Activated CD4-positive, alpha-beta T cell treated with anti-CD3 and anti-CD28 coated beads, Interleukin-2, amount 50 U/mL, for 1 hour (primary cell): ENCODE data around the gene TEX13D.

Source experiments
- DNase-seq: peaks from one replicate; pipeline ENCODE4 v3.0.0-alpha.2; 2020

The TEX13D gene

GRCh38 chrX:124348885-124349453 is 16.5 kb downstream of the TEX13D start:
- DNase-seq, result no peak

- no peak for DNase-seq
These were observed 22.2 kb downstream of the TEX13D start for GRCh38 chrX:124354648-124355047.

GRCh38 chrX:124358800-124359383 is 26.4 kb downstream of the TEX13D start:
- no peak for DNase-seq

DNA sequence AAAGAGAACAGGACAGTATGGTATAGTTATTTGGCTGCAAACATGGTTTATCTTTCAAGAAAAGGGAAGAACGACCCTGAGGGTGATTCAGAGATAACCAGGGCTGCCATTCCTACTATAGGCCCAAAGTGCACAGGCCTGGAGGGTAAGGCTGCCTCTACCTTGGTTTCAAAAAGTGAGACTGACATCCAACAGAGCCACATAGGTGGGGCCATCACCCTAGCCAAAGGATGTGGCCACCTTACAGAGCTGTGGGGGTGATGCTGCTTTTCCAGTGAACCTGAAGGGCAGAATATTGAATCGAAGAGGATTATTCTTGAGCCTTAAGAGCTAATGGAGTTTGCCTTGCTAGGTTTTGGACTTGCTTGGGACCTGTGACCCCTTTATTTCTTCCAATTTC is 29.6 kb downstream of the TEX13D start:
- no peak for DNase-seq

DNA sequence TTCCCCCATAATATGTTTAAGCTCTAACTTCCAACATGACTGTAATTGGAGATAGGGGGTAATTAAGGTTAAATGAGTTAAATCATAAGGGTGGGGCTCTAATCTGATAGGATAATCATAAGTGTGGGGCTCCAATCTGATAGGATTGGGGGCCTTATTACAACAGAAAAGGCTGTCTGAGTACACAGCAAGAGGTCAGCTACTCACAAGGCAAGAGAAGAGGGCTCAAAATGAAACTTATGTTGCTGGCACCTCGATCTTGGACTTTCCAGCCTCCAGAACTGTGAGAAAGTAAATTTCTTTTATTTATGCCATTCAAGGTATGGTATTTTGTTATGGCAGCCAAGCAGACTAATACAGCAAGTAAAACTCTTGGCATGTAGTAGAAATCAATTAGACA is 30.3 kb downstream of the TEX13D start:
- no peak for DNase-seq

DNA sequence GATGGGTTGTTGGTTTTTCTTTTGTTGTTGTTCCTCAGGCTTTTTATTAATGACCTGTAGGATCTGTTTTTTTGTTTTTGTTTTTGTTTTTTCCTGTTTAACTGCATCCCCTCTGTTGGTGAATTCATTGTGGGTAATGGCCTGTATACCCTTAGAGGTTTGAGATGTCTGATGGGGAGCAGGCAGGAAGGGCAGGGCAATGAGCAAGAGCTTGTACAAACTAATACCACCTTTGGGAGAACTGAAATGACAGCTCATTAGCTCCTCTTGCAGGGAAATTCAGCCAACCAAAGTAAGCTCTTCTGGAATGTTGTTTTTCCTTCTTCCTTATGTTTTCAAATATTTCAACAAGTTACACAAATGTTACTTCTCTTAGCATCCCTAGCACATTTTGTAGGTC is 37.3 kb downstream of the TEX13D start:
- no peak for DNase-seq

DNA sequence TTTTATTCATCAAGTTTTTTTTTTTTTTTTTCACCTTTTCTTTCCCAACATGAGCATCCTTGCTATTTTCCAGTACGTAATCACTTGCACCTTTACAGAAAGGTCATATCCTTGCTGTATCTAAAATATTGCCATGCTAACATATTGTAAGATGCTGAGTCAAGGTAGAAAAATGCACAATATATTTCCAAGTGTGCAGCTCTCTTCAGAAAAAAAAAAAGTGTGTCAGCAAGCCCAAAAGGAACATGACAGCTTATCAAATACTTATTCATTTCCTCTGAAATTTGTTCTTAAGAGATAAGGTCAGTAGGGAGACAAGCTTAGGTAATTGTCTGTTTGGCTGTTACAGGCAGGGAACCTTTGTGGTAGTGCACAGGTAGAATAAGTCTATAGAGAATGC is 40.9 kb downstream of the TEX13D start:
- no peak for DNase-seq

GRCh38 chrX:124378643-124379042 is 46.2 kb downstream of the TEX13D start:
- DNase-seq, result no peak

DNA sequence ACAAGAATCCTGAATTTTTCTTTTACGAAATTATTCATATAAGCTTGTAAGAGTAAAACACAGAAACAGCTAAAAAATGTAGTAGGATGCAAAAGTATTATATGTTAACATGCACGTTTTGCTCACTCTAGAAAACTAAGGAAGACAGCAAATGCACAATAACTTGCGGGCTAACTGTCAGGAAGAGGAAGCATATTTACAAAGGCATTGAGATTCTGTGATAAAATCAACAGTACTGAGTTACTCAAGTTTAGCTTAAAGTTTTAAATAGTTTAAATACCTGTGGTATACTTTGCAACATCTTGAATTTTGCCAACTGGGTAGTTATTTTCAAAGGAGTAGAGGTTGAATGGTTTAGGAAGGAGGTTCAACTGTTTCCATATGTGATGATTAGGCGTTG is 50.9 kb downstream of the TEX13D start:
- no peak for DNase-seq

DNA sequence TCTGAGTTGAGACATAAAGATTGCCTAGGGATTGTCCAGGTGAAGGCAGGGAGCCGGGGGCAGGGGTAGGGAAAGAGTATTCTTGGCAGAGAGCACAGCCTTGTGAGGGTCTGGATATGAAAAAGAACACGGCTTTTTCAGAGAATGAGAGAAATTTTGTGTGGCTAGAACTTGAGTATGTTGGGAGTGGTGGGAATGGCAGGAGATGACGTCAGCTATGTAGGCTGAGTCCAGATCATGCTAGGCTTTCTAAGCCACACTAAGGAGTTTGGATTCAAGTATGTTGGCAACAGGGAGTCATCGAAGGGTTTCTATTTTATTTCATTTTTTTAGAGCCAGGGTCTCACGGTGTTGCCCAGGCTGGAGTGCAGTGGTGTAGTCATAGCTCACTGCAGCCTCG is 53.9 kb downstream of the TEX13D start:
- no peak for DNase-seq
